LNCaP clone FGC (cell line): ENCODE results near the gene UNK.
"Not testable (repeated sequence)": the region's sequence is repeated elsewhere in the genome, so short reads cannot be mapped to it uniquely, and the experiment has no call there.

Experiments used
- DNase-seq: peaks from one replicate; pipeline ENCODE4 v3.0.0-alpha.2; 2011; ENCODE audit warnings: low read depth
- H3K4me3 ChIP-seq: 2 replicates; pipeline ENCODE4 v1.5.1; 2011; ENCODE audit warnings: mild to moderate bottlenecking, low read depth, low read length, control low read depth
- CTCF ChIP-seq: IDR thresholded peaks from 2 replicates; pipeline ENCODE4 v1.5.1; 2012; ENCODE audit warnings: mild to moderate bottlenecking; ENCODE audit not compliant: control insufficient read depth, insufficient read depth; ENCODE audit errors: extremely low read depth

Gene UNK

GRCh38 chr17:75854881-75855309, 70.3 kb downstream of the UNK start:
- DNase-seq: no peak
- TF ChIP-seq CTCF: no peak

GRCh38 chr17:75855310-75856061, 70.9 kb downstream of the UNK start, which contains the start of gene WBP2:
Gene WBP2 (minus strand): TSS chr17:75855335. CDS start chr17:75855297, 38 bp downstream.
- peak; percentile 100 for DNase-seq
- TF ChIP-seq CTCF: no peak; the same call in 1 of the 2 replicates
- H3K4me3 ChIP-seq: peak within 1 kb of the TSS; percentile 97

More at GRCh38 chr17:75854881-75855309, 70.3 kb downstream of the UNK start:
- H3K4me3 ChIP-seq: peak overlapping the region; percentile 97

- H3K4me3 ChIP-seq: peak overlapping the region; percentile 97
- peak; percentile 31; the same call in 1 of the 2 replicates for TF ChIP-seq CTCF
- DNase-seq: no peak
Observed at GRCh38 chr17:75856062-75856756, 71.6 kb downstream of the UNK start.

GRCh38 chr17:75859358-75859757, 74.8 kb downstream of the UNK start:
- not testable (repeated sequence) for H3K4me3 ChIP-seq, DNase-seq

GRCh38 chr17:75861927-75862317, 77.3 kb downstream of the UNK start:
- no peak for DNase-seq
- no peak for TF ChIP-seq CTCF

GRCh38 chr17:75864448-75864871, 79.9 kb downstream of the UNK start:
- H3K4me3 ChIP-seq: no peak overlapping the region
- DNase-seq: no peak
- no peak for TF ChIP-seq CTCF

More at GRCh38 chr17:75861927-75862317, 77.3 kb downstream of the UNK start:
- H3K4me3 ChIP-seq: no peak overlapping the region

GRCh38 chr17:75864887-75865286, 80.3 kb downstream of the UNK start:
- not testable (repeated sequence) for DNase-seq

GRCh38 chr17:75865404-75866188, 81.0 kb downstream of the UNK start:
- not testable (repeated sequence) for DNase-seq, H3K4me3 ChIP-seq

More at GRCh38 chr17:75864887-75865286, 80.3 kb downstream of the UNK start:
- not testable (repeated sequence) for H3K4me3 ChIP-seq

GRCh38 chr17:75868730-75869281, 84.2 kb downstream of the UNK start:
- not testable (repeated sequence) for H3K4me3 ChIP-seq, DNase-seq
